ENCODE measurements around the gene MAN2C1.

Gene MAN2C1

DNA sequence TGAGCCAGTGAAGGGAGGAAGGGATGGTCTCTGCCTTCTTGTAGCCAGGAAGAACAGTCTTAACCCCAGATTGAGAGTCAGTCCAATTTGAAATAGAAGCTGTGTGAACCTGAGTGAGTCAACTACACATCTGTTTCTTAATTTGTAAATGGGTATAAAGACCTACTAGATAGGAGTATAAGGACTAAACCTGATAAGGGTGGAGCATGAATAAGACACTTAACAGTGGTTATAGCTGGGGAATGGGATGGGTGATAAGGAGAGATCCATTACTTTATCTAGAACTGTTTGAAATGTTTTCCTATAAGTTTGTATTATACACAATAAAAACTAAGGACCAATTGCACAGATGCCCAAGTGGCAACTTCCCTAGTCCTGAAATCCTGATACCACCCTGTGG, 1.4 kb downstream of the MAN2C1 start:
- peak overlapping the region; percentile 93 for H3K27ac Mint-ChIP-seq
- no peak for ATAC-seq
- no peak for DNase-seq
- H3K4me1 Mint-ChIP-seq, result peaks cover 26% of the 10 kb centered on the region
- peaks cover 34% of the 10 kb centered on the region for H3K36me3 Mint-ChIP-seq (ENCODE audit: low read depth)
- no peaks in the 10 kb centered on the region for H3K9me3 Mint-ChIP-seq
- no peaks in the 10 kb centered on the region for H3K27me3 Mint-ChIP-seq
- peak overlapping the region; percentile 85 for H3K4me3 Mint-ChIP-seq

DNA sequence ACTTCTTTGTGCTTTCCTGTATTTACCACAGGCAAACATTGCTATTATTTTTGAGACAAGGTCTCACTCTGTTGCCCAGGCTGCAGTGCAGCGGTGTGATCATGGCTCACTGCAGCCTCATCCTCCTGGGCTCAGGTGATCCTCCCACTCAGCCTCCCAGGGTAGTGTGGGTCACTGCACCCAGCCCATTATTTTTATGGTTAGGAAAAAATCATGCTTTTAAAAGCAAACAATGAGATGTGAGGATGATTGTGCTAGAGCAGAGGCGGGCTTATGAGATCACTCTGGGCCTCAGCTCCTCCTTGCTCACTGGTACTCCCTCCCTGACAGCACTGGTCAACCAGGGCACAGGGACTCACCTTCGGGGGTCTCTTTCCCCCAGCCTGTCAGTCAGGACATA, 2.2 kb downstream of the MAN2C1 start:
- Mint-ChIP-seq H3K27me3 (no peaks in the 10 kb centered on the region), H3K9me3 (no peaks in the 10 kb centered on the region), H3K36me3 (ENCODE audit: low read depth) (peaks cover 26% of the 10 kb centered on the region), H3K4me1 (peaks cover 26% of the 10 kb centered on the region), H3K4me3 (no peak overlapping the region), H3K27ac (no peak overlapping the region)
- DNase-seq, result no peak
- ATAC-seq, result no peak

DNA sequence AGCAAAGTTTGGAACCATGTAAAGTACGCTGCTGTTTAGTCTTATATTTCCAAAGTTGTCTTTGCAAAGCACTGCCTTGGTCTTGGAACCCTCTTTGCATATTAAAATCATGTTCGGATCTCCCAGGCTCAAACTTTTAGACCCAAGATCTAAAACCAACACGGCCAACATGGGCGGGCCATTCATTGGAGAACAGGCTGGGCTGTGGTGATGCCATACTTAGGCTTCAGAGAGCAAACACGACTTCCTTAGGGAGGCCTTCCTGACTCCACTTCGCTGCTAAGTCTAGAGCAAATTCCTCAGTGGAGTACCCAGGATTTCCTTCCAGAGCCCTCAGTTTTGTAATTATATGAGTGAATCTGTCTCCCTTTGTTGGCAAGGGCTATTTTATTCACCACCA, 3.5 kb downstream of the MAN2C1 start:
- Mint-ChIP-seq H3K27me3 (no peaks in the 10 kb centered on the region), H3K4me1 (peaks cover 25% of the 10 kb centered on the region), H3K9me3 (no peaks in the 10 kb centered on the region), H3K27ac (no peak overlapping the region), H3K36me3 (ENCODE audit: low read depth) (peaks cover 27% of the 10 kb centered on the region), H3K4me3 (no peak overlapping the region)
- DNase-seq, result no peak
- no peak for ATAC-seq

DNA sequence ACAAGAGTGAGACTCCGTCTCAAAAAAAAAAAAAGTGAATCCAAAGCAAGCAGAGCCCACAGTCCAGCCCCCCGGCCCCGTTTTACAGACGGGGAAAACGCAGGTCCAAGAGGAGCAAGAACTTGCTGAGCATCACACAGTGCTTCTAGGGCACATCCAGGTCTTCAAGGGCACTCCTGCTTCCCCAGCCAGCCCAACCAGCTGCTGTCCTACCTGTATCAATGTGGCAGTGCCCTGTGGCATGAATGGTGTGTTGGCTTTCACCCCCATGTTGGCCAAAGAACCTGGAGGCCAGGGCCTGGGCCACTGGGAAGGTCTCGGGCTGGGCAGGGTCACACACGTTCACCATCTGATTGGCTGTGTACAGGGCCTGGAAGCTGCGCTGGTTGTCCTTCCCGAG, 4.6 kb downstream of the MAN2C1 start:
- DNase-seq, result no peak
- H3K9me3 Mint-ChIP-seq, result no peaks in the 10 kb centered on the region
- no peak overlapping the region for H3K4me3 Mint-ChIP-seq
- peaks cover 20% of the 10 kb centered on the region for H3K36me3 Mint-ChIP-seq (ENCODE audit: low read depth)
- peaks cover 14% of the 10 kb centered on the region for H3K4me1 Mint-ChIP-seq
- no peak for ATAC-seq
- H3K27ac Mint-ChIP-seq, result no peak overlapping the region
- no peaks in the 10 kb centered on the region for H3K27me3 Mint-ChIP-seq

DNA sequence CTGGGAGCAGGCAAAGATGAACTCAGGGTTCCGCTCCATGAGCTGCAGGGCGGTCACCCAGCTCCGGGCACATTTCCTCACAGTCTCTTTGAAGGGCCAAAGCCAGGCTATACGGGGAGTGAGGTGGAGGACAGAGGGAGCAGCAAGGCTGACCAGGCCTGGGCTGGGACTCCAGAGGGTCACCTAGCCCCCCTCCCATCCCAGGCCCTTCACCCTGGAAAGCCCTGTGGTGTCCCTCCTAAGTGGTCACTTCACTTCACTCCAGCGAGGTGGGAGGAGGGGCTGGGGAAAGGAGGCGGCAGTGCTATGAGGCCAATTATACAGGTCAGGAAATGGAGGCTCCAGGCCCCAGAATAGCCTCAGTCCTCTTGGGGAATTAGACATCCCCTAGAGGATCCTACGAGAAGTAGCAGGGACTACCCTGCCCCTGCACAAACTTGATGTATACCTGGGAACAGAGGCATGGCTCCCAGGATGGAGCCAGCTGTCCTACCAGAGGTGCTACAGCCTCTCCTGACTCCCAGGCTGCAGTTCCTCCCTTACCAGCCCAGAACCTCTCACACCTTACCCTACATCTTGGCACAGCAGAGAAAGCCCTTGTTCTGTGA, 5.7 kb downstream of the MAN2C1 start:
- no peak for DNase-seq
- Mint-ChIP-seq H3K4me3 (no peak overlapping the region), H3K36me3 (ENCODE audit: low read depth) (peaks cover 22% of the 10 kb centered on the region), H3K9me3 (no peaks in the 10 kb centered on the region), H3K27me3 (no peaks in the 10 kb centered on the region), H3K4me1 (peaks cover 9% of the 10 kb centered on the region), H3K27ac (no peak overlapping the region)
- ATAC-seq, result no peak

DNA sequence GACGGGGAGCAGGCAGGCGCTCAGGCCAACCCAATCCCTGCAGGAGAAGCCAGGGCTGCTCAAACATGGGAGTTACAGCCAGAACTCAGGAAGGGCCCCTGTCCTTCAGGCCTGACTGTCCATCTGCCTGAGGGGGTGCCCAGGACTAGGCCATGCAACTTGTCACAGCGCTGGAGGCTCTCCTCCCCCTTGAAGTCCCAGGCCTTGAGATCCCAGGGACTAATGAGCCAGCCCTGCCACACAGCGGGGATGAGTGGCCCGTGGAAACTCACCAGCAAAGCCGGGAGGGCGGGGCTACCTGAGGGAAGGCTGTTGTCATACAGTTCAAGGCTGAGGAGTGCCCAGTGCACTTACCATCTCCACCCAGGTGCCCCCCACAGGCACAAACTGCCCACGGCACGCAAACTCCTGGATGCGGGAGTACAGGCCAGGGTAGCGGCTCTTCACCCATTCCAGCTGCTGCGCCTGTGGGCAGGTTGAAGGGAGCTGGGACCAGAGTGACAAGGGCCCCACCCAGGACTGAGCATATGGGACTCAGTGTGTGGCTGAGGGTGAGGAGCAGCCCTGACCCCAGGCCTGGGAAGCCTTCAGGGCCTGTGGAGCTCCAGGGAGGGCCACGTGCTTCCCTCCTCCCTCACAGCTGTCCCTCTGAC, 6.3 kb downstream of the MAN2C1 start:
- Mint-ChIP-seq H3K4me3 (no peak overlapping the region), H3K27me3 (no peaks in the 10 kb centered on the region), H3K9me3 (no peaks in the 10 kb centered on the region), H3K4me1 (peaks cover 5% of the 10 kb centered on the region), H3K27ac (no peak overlapping the region), H3K36me3 (ENCODE audit: low read depth) (peaks cover 22% of the 10 kb centered on the region)
- no peak for DNase-seq
- no peak for ATAC-seq

DNA sequence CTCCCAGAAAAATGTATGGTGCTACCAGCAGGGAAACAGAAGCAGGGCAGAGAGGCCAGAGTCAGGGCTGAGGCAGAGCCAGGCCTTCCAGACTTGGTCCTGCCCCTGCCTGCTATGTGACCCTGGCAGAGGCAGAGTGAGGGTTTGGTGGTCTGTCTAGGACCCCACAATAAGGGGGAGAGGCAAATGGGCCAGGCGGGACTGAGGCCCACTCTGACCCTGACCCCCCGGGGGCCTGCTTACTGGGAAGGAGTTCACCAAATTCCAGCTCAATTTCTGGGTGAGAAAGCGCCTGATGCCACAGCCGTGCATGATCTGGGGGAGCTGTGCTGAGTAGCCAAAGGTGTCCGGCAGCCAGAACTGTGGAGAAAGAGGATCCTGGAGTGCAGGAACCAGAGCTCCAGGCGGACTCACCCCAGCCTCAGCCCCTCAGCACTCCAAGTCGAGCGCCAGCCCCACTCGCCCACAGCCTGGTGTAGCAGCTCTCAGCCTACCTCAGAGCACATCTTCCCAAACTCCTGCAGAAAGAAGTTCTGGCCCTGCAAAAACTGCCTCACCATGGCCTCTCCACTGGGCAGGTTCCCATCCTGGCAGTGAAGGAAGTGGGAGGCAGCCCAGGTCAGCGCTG, 6.9 kb downstream of the MAN2C1 start:
- Mint-ChIP-seq H3K4me3 (no peak overlapping the region), H3K27me3 (no peaks in the 10 kb centered on the region), H3K27ac (no peak overlapping the region), H3K9me3 (no peaks in the 10 kb centered on the region), H3K36me3 (ENCODE audit: low read depth) (peaks cover 18% of the 10 kb centered on the region), H3K4me1 (no peaks in the 10 kb centered on the region)
- ATAC-seq, result no peak
- DNase-seq, result no peak

DNA sequence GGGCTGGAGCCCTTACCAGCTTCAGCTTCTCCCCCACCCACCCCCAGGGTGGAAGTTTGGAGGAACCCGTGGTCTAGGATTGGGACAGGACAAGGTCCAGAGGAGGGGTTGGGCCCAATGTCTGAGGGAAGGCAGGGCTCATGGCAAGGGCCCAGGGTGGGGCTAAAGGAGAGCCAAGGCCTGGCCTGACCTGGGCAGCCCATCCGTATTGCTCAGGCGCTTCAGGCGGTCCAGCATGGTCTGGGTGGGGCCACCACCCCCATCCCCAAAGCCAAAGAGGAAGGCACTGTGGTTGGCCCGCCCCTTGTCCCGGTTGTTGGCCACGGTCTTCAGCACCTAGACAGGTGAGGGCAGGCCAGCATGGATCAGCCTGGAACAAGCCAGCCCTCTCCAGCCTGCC, 7.6 kb downstream of the MAN2C1 start:
- no peaks in the 10 kb centered on the region for H3K4me1 Mint-ChIP-seq
- H3K36me3 Mint-ChIP-seq (ENCODE audit: low read depth), result peaks cover 18% of the 10 kb centered on the region
- H3K27me3 Mint-ChIP-seq, result no peaks in the 10 kb centered on the region
- ATAC-seq (no peak), DNase-seq (no peak)
- no peaks in the 10 kb centered on the region for H3K9me3 Mint-ChIP-seq
- H3K4me3 Mint-ChIP-seq, result no peak overlapping the region
- no peak overlapping the region for H3K27ac Mint-ChIP-seq

DNA sequence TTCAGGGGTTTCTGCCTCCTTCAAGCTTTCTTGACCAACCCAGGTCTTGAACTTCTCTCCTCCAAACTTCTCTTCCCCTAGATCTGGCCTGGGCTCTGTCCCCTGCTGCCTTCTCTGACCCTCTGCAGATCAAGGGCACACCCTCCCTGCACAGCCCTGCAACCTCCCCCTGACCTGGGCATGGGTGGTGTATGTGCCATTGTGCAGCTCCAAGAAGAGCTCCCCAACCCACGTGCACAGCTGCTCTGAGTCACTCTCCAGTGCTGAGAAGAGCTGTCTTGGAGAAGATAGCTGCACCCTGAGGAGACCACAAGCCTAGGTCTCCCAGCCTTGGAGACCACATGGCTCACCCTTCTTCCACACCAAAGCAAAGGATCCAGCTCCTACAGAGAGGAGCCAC, 8.0 kb downstream of the MAN2C1 start:
- no peaks in the 10 kb centered on the region for H3K27me3 Mint-ChIP-seq
- no peak for ATAC-seq
- peaks cover 16% of the 10 kb centered on the region for H3K36me3 Mint-ChIP-seq (ENCODE audit: low read depth)
- no peak for DNase-seq
- no peaks in the 10 kb centered on the region for H3K9me3 Mint-ChIP-seq
- no peaks in the 10 kb centered on the region for H3K4me1 Mint-ChIP-seq
- no peak overlapping the region for H3K4me3 Mint-ChIP-seq
- no peak overlapping the region for H3K27ac Mint-ChIP-seq

DNA sequence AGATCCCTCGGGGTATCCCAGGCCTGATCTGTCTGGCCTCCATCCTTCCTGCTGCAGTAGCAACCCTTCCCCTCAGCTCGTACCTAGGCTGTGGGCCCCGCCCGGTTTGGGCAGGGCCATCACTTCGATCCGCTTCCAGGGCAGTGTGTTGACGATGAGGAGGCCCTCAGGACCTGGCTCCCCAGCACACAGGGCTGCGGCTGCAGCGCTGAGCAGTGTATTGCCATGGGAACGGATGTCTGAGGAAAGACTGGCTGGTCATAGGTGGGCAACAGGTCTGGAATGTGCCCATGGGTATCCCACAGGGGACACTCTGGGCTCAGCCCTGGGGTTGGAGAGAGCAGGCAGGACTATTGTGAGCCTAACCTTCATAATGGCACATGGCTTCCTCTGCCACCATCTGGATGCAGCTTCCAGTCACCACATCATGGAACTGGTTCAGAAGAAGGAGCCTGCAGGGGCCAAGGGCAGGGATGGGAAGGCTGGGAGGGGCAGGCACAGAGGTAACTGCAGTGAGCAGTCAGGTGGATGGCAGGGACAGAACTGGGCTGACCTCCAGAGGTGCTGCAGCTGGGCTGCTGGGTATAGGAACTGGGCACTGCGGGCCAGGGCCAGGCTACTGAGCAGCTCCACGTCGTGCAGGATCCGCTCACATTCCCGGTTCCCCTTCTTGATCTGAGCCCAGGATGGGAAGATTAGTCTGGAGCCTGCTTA, 8.7 kb downstream of the MAN2C1 start:
- H3K4me1 Mint-ChIP-seq, result no peaks in the 10 kb centered on the region
- DNase-seq (no peak), ATAC-seq (no peak)
- no peak overlapping the region for H3K27ac Mint-ChIP-seq
- no peaks in the 10 kb centered on the region for H3K9me3 Mint-ChIP-seq
- no peaks in the 10 kb centered on the region for H3K27me3 Mint-ChIP-seq
- H3K4me3 Mint-ChIP-seq, result no peak overlapping the region
- H3K36me3 Mint-ChIP-seq (ENCODE audit: low read depth), result peaks cover 11% of the 10 kb centered on the region

DNA sequence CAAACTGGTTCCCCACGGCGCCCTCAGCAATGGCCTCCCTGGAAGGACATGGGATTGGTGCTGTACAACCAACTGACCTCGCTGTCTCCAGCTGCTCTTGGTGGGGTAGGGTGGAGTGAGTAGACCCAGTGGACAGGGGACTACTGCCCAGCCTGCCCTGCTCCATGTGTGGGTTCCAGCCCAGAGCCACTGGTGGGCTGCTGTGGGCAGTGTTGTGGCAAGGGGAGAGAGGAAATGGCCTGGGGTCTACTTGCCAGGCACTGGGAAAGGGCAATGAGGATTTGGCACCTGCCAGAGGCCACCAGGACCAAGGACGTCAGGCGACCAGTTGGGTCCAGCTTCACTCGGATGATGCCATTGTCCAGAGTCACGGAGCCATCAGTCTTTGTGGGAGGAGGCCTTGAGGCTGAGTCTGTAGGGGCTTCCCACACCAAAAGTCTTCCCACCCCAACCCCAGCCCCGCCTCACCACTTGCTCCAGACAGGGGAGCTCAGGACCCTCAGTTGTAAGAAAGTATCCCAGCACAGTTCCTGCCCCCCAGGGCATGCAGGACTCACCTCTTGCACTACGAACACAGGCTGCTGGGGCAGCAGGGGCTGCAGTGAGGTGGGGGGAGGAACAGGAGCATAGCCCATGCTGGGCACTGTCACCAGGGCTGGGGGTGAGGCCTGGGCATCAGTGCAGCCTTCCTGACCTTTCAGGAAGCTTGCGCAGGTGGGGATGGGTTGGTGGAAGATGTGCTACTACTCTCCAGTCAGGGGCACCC, 9.5 kb downstream of the MAN2C1 start:
- Mint-ChIP-seq H3K9me3 (no peaks in the 10 kb centered on the region), H3K27me3 (no peaks in the 10 kb centered on the region), H3K36me3 (ENCODE audit: low read depth) (peaks cover 11% of the 10 kb centered on the region), H3K4me1 (no peaks in the 10 kb centered on the region), H3K4me3 (no peak overlapping the region), H3K27ac (no peak overlapping the region)
- ATAC-seq, result no peak
- no peak for DNase-seq

DNA sequence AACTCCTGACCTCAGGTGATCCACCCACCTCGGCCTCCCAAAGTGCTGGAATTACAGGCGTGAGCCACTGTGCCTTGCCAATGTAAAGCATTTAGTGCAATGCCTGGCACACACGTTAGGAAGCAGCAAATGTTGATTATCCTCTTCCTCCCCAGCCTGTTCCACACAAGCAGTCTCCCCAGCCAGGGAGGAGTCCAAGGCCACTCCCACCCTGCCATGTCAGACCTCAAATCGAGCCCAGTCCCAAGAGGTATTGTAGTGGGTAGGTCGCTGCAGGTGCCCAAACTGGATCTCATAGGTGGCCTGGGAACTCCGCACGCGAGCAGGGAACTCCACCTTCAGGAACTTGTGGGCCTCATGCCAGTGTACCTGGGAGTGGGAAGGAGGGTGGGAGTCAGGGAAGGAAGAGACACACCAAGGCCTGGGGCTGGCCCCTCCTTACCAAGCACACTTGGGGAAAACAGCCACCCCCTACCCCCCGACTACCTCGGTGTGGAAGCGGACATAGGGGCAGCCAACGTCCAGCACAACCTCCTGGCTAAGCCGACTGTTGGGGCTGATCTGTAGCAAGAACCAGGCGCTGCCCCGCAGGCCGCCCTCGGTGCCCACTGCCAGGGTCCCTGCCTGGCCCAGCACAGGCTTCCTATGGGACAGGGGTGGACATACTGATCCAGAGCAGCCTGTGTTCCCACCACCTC, 10.3 kb downstream of the MAN2C1 start:
- Mint-ChIP-seq H3K36me3 (ENCODE audit: low read depth) (peaks cover 10% of the 10 kb centered on the region), H3K4me1 (no peaks in the 10 kb centered on the region)
- no peak for ATAC-seq

DNA sequence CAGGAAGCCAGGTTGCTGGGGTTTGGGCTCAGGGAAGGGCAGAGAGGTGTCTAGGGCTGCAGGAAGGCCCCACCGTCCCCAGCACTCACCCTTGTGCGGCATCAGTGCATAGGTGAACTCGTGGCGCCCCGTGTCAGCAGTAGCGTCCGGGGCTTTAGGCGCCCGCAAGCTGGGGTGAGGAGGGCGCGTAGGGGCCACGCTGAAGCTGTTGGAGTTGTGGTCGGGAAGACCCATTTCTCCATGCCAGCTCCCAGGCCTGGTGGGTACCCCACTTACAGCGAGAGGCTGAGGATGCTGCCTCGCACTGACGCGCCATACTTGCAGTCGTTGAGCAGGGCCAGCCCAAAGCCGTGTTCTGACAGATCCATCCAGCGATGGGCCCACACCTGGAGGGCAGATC, 11.9 kb downstream of the MAN2C1 start:
- ATAC-seq (no peak), DNase-seq (no peak)
- Mint-ChIP-seq H3K4me3 (no peak overlapping the region), H3K4me1 (no peaks in the 10 kb centered on the region), H3K27ac (no peak overlapping the region), H3K27me3 (no peaks in the 10 kb centered on the region), H3K9me3 (no peaks in the 10 kb centered on the region), H3K36me3 (ENCODE audit: low read depth) (peaks cover 7% of the 10 kb centered on the region)

More for the DNA sequence above, 10.3 kb downstream of the MAN2C1 start:
- no peaks in the 10 kb centered on the region for H3K27me3 Mint-ChIP-seq
- no peak for DNase-seq
- H3K27ac Mint-ChIP-seq, result no peak overlapping the region
- no peaks in the 10 kb centered on the region for H3K9me3 Mint-ChIP-seq
- no peak overlapping the region for H3K4me3 Mint-ChIP-seq

DNA sequence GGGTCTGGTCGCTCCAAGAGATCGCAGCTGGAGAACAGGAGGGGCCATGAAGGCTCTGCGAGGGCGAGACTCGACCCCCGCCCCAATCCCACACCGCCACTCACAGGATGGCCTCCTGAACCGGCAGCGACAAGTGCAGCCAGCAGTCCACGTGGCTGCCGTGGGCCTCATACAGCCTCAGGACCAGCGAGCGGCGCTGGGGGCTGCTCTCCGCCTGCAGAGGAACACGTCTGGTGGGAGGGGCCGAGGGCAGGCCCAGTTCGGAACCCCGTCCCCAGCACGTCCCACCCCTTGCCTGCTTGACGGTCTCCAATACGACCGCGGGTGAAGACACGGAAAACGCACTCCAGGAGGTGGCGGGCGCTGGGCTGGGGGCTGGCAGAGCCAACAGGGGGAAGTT, 12.4 kb downstream of the MAN2C1 start:
- DNase-seq (no peak), ATAC-seq (no peak)
- H3K27ac Mint-ChIP-seq, result no peak overlapping the region
- no peak overlapping the region for H3K4me3 Mint-ChIP-seq
- H3K4me1 Mint-ChIP-seq, result peaks cover 2% of the 10 kb centered on the region
- no peaks in the 10 kb centered on the region for H3K9me3 Mint-ChIP-seq
- no peaks in the 10 kb centered on the region for H3K27me3 Mint-ChIP-seq
- H3K36me3 Mint-ChIP-seq (ENCODE audit: low read depth), result peaks cover 7% of the 10 kb centered on the region
